WI38 (cell line): ENCODE results near the gene CENPP.

Source experiments
- H3K4me3 ChIP-seq: 2 replicates; pipeline ENCODE4 v1.5.1; 2011; ENCODE audit warnings: low read depth, mild to moderate bottlenecking, control low read depth, low read length
- TF ChIP-seq, protein P1 (sequence below): IDR thresholded peaks from 2 replicates; pipeline ENCODE4 v1.5.1; 2012; ENCODE audit warnings: low read depth, mild to moderate bottlenecking, control low read depth, low read length

CENPP gene

DNA sequence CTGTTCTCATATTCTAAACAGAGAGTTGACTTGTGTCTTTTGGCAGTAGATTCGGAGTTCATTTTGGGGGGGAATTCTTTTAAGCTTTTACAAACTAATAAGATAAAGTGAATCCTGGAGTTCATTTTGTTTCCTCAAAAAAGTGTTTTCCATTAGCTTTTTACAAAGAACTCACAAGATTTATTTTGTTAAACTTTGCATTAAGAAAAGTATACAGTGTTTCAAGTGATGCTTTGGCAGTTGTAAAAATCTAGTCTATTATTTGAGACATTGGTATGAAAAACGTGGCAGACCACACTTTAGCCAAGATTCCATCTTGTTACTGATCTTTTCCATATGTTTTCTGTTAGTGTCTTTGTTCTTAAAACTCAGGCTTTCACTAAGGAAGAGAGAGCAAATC lies 99.7 kb downstream of the CENPP start:
- no peak overlapping the region for H3K4me3 ChIP-seq
- TF ChIP-seq, protein P1, sequence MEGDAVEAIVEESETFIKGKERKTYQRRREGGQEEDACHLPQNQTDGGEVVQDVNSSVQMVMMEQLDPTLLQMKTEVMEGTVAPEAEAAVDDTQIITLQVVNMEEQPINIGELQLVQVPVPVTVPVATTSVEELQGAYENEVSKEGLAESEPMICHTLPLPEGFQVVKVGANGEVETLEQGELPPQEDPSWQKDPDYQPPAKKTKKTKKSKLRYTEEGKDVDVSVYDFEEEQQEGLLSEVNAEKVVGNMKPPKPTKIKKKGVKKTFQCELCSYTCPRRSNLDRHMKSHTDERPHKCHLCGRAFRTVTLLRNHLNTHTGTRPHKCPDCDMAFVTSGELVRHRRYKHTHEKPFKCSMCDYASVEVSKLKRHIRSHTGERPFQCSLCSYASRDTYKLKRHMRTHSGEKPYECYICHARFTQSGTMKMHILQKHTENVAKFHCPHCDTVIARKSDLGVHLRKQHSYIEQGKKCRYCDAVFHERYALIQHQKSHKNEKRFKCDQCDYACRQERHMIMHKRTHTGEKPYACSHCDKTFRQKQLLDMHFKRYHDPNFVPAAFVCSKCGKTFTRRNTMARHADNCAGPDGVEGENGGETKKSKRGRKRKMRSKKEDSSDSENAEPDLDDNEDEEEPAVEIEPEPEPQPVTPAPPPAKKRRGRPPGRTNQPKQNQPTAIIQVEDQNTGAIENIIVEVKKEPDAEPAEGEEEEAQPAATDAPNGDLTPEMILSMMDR: no peak

DNA sequence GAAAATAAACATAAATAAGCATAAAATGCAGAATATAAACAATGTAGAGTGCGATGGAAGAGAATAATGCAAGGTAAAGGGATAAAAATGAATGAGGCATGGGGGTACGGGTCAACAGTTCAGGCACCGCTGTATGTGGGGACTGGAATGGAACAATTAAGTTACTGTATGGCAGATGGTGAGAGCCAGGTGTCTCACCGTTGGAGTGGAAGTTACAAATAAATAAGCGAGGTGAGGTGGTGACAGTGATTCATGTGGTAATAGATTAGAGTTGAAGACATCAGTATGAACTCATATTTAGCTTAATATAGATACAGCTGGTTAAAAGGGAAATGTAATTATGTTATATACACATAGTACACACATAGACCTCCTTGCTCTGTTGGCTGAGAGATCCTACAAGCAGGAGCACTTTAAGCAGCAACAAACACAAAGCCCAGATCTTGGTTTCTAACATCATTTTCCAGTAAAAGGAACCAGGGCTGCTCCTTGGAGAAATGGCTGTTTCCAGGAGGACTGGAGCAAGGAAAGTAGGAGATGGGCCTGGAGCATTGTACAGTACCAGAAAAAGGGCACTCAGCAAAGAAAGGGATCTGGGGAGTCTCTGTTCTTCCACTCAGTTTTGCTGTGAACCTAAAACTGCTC lies 100.9 kb downstream of the CENPP start:
- H3K4me3 ChIP-seq: no peak overlapping the region
- TF ChIP-seq, protein P1: no peak

DNA sequence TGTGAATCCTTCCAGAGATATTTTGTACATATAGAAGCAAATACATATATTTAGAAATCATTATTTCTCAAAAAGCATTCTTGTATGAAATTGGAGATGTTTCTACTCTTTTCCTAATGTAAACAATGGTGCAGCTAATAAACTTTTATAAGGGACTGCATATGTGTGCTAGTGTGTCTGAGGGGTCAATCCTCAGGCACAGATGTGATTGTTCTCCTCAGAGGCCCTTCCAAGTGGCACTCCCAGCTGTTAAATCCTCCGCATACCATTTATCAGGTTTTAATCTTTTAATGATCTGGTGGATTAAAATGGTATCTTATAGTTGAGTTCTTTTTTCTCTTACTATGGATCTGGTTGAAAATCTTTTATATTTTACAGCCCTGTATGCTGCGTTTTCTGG lies 104.1 kb downstream of the CENPP start:
- TF ChIP-seq, protein P1: no peak
- H3K4me3 ChIP-seq: no peak overlapping the region

DNA sequence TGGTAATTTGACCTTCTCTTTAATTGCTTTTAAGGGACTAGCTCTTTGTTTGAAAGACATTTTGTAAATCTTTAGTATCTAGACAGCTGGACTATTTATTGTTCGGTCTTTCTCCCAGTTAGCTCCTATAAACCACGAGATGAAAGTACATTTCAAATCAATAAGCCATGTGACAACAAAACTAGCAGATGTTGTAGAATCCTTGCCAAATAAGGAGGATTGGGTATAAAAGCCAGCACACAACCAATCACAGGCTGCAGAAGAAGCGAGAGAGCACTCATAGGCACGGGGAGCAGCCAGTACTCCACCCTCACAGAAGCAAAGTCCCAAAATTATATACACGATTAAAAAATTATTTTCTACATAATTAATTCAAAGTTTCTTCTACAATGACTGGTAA lies 106.6 kb downstream of the CENPP start:
- no peak overlapping the region for H3K4me3 ChIP-seq
- TF ChIP-seq, protein P1: no peak

DNA sequence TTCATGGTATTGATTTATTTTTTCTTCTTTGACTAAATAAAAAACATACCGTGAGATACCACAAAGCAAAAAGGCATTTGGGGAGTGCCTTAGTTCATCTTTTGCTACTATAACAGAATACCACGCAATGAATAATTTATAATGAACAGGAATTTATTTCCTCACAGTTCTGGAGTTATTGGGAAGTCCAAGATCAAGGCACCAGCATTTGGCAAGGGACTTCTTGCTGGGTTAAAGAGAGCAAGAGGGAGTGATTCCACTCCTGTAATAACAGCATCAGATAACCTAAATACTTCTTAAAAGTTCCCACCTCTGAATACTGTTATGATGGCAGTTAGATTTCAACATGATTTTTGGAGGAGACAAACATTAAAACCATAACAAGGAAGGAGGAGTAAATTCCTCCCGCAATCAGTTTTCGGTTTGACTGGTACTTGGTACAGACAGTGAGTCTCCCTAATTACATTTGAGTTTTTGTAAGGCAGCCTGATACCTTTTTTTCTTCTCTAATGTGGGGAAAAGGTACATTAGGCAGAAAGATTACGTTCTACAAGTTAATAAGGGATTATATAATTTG lies 107.3 kb downstream of the CENPP start:
- no peak overlapping the region for H3K4me3 ChIP-seq
- TF ChIP-seq, protein P1: no peak

DNA sequence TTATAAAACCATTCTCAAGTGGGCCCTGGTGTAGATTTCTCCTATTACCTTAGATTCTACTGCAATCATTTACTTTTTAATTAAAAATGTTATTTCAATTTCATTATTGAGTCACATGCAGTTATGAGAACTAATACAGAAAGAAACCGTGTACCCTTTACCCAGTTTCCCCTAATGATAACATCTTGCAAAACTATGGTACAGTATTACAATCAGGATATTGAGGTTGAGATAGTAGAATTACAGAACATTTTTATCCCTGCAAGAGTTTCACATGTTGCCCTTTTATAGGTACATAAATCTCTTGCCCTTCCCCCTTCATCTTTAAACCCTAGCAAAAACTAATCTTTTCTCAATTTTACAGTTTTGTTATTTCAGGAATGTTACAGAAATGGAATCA lies 109.5 kb downstream of the CENPP start:
- no peak overlapping the region for H3K4me3 ChIP-seq
- TF ChIP-seq, protein P1: no peak

DNA sequence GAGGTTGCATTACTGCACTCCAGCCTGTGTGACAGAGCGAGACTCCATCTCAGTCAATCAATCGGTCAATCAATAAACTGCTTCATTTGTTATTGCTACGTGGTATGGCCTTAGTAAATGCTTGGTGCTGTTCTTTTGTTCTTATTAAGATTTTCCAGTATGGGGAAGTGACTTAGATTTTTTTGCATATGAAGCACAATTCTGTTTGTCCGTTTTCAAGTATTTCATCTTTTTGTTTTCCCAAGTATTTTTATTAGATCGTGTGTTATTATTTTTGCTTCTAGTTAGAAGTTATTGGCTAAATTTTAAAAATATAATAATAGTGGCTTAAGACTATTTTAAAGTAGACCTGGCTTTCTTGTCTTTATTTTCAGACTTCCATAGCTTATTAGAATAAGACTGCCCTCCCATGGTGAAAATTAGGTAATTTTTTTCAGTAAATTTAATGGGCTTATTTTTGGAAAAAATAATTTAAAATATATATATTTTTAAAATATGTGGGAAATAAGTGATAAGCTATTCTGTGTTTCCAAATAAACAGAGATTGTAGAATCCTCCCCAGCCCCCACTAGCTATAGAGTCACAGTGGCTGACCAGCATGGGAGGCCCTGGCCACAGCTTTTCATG lies 113.3 kb downstream of the CENPP start:
- TF ChIP-seq, protein P1: no peak; the same call in 1 of the 2 replicates
- H3K4me3 ChIP-seq: no peak overlapping the region
